ENCODE results near the gene EXOC4. TPM values are rescaled to one million over a fixed set of nuclear protein-coding genes. Genes with fewer than 3 reads are reported as not detected.

EXOC4 gene
- total and polyA plus RNA-seq, 2 of the 13 experiments (the other 11 are each of a cell fraction or from before 2014, with no cell fraction given): 22.5 to 39.0 TPM

DNA sequence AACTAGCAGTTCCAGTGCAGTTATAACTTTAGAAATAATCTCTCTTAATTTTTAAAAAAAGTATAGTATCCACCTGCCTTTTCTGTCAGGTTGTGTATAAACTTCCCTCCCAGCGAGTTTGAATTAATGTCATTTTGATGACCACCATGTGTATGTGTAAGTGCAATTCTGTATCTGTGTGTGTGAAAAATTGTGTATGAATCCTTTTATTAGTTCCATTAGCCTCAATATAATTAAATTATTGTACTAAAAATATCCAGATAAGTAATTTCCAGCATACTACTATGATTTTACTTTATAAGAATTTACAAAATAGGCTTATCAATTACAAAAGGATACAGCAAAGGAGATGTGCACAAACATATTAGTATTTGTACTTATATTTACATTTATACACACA is 453.1 kb downstream of the EXOC4 start (continued):
- TF ChIP-seq, protein P1, sequence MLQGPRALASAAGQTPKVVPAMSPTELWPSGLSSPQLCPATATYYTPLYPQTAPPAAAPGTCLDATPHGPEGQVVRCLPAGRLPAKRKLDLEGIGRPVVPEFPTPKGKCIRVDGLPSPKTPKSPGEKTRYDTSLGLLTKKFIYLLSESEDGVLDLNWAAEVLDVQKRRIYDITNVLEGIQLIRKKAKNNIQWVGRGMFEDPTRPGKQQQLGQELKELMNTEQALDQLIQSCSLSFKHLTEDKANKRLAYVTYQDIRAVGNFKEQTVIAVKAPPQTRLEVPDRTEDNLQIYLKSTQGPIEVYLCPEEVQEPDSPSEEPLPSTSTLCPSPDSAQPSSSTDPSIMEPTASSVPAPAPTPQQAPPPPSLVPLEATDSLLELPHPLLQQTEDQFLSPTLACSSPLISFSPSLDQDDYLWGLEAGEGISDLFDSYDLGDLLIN (CRISPR knock-in tag; IDR thresholded peaks at IDR 0.05; ENCODE audit: borderline replicate concordance): no peak
- TF ChIP-seq, protein P2, sequence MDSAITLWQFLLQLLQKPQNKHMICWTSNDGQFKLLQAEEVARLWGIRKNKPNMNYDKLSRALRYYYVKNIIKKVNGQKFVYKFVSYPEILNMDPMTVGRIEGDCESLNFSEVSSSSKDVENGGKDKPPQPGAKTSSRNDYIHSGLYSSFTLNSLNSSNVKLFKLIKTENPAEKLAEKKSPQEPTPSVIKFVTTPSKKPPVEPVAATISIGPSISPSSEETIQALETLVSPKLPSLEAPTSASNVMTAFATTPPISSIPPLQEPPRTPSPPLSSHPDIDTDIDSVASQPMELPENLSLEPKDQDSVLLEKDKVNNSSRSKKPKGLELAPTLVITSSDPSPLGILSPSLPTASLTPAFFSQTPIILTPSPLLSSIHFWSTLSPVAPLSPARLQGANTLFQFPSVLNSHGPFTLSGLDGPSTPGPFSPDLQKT (CRISPR knock-in tag; IDR thresholded peaks at IDR 0.05; ENCODE audit: borderline replicate concordance): no peak

DNA sequence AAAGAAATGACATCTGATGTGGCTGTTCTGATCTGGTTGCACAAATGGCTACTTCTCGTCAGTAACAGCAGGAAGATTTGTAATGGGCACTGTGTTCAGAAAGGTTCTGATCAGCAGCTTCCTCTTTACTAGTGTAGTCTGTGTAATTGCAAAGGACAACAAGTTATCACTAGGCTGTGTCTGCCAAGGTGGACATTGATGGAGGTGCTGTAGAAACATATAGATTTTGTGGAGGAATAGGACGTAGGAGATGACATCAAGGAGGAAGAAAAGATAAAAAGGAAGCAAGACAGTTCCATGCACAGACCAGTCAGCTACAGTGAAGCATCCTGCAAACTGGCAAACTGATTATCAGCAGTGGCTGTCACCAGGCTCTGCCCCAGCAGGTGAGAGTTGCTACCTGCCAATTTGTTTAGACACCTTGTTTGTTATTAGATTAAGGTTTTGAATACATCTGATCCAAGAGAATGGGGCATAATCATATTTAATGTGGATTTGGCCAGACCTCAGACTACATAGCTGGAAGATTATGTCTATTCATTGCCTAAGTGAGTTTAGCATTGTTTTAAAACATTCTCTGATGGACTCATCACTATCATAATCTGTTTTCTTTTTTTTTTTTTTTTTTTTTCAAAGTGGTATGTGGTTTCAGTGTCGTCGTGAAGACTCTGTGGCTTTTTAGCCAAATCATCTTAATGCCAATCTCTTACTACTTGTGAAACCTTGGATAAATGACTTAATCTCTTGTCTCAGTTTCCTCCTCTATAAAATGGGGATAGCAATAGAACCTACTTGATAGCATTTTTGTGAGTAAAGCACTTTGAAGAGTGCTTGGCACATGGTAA is 456.4 kb downstream of the EXOC4 start:
- H3K27me3 ChIP-seq (ENCODE audit: control insufficient read depth in 1 of 2, insufficient read depth in 2 of 2, low read length in 2 of 2): no peaks in the 10 kb centered on the region; a peak in 1 of 5 replicates
- no peaks in the 10 kb centered on the region; a peak in 1 of 5 replicates for H3K36me3 ChIP-seq (replicated peaks in 1 of 2; ENCODE audit: control insufficient read depth in 1 of 2, insufficient read depth in 2 of 2, low read length in 2 of 2)
- 95% methylated on average over 4 of the region's 4 CpGs for WGBS (ENCODE audit: low lambda C conversion rate)
- no peaks in the 10 kb centered on the region for H3K9me3 ChIP-seq (ENCODE audit: low read length)
- no peak overlapping the region for H3K4me2 ChIP-seq (ENCODE audit: low read depth, low read length)
- in situ Hi-C loops (cut with HindIII; ENCODE audit: extremely low pct_ligation_motif_present, low pct_unique_long_range_greater_than_20kb) (no loop called here), intact Hi-C loops (cut with micrococcal nuclease; ENCODE audit: unreplicated experiment) (no loop called here)
- ATAC-seq (no peak), DNase-seq (ENCODE audit: low spot score) (no peak), FAIRE-seq (no peak)
- no peak overlapping the region for H2AFZ ChIP-seq (ENCODE audit: low read length)
- H4K20me1 ChIP-seq (ENCODE audit: insufficient read depth, low read length): no peaks in the 10 kb centered on the region
- CTCF ChIA-PET (ENCODE audit: low intra/inter-chr PET ratio, low total read pairs): no interaction called here
- no peak overlapping the region for H3K27ac ChIP-seq (ENCODE audit: extremely low read length, insufficient read depth, low read length)
- POLR2A ChIA-PET: no interaction called here
- H3K4me1 ChIP-seq (ENCODE audit: insufficient read depth, low read length): peaks cover 15% of the 10 kb centered on the region
- BruUV-seq (replicated peaks): no TSS peak
- no peak overlapping the region for H3K9ac ChIP-seq (ENCODE audit: insufficient read depth, low read depth, low read length)
- TF ChIP-seq NR1H2 (CRISPR knock-in tag; IDR thresholded peaks at IDR 0.05; ENCODE audit: borderline replicate concordance, low read depth): no peak
- TF ChIP-seq ZNF749 (CRISPR knock-in tag; IDR thresholded peaks at IDR 0.05; ENCODE audit: borderline replicate concordance): no peak
- TF ChIP-seq, protein P3, sequence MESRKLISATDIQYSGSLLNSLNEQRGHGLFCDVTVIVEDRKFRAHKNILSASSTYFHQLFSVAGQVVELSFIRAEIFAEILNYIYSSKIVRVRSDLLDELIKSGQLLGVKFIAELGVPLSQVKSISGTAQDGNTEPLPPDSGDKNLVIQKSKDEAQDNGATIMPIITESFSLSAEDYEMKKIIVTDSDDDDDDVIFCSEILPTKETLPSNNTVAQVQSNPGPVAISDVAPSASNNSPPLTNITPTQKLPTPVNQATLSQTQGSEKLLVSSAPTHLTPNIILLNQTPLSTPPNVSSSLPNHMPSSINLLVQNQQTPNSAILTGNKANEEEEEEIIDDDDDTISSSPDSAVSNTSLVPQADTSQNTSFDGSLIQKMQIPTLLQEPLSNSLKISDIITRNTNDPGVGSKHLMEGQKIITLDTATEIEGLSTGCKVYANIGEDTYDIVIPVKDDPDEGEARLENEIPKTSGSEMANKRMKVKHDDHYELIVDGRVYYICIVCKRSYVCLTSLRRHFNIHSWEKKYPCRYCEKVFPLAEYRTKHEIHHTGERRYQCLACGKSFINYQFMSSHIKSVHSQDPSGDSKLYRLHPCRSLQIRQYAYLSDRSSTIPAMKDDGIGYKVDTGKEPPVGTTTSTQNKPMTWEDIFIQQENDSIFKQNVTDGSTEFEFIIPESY (CRISPR knock-in tag; IDR thresholded peaks at IDR 0.05): no peak
- TF ChIP-seq ZNF264 (CRISPR knock-in tag; IDR thresholded peaks at IDR 0.05): no peak
- TF ChIP-seq SOX5 (CRISPR knock-in tag; IDR thresholded peaks at IDR 0.05; ENCODE audit: borderline replicate concordance): no peak
- no peak for TF ChIP-seq ZNF251 (CRISPR knock-in tag; IDR thresholded peaks at IDR 0.05)
- TF ChIP-seq LCORL (IDR thresholded peaks at IDR 0.05): no peak
- no peak for TF ChIP-seq LCORL (CRISPR knock-in tag; IDR thresholded peaks at IDR 0.05)
- no peak for TF ChIP-seq ZNF780A (CRISPR knock-in tag; IDR thresholded peaks at IDR 0.05)
- no peak for TF ChIP-seq KLF6 (CRISPR knock-in tag; IDR thresholded peaks at IDR 0.05)
- TF ChIP-seq ZNF746 (CRISPR knock-in tag; IDR thresholded peaks at IDR 0.05): no peak
- no peak for TF ChIP-seq SMARCC2 (IDR thresholded peaks at IDR 0.05)
- TF ChIP-seq AGO1 (IDR thresholded peaks at IDR 0.05; ENCODE audit: low read depth, low read length, poor library complexity, severe bottlenecking): no peak
- no peak for TF ChIP-seq WIZ (CRISPR knock-in tag; IDR thresholded peaks at IDR 0.05)
- no peak for TF ChIP-seq ZNF136 (CRISPR knock-in tag; IDR thresholded peaks at IDR 0.05; ENCODE audit: low read depth)
- H3K4me3 ChIP-seq (replicated peaks in 1 of 3; ENCODE audit: insufficient read depth in 1 of 3, low read depth in 2 of 3, low read length in 3 of 3): no peak overlapping the region
- no peaks in the 10 kb centered on the region for H3K79me2 ChIP-seq (ENCODE audit: insufficient read depth, low read length)

All from HepG2 (cell line).